DMS53 (cell line): ENCODE data around the gene DLL1.
"Not testable (repeated sequence)": the region's sequence is repeated elsewhere in the genome, so short reads cannot be mapped to it uniquely, and the experiment has no call there.

Source experiments
- DNase-seq: peaks from one replicate; lab custom pipeline; 2025; lab: John Stamatoyannopoulos, UW

The DLL1 gene

GRCh38 chr6:170266061-170266825, 24.6 kb downstream of the DLL1 start:
- peak; percentile 60 for DNase-seq

- peak; percentile 93 for DNase-seq
These were observed 25.2 kb downstream of the DLL1 start for GRCh38 chr6:170265655-170266054.

DNA sequence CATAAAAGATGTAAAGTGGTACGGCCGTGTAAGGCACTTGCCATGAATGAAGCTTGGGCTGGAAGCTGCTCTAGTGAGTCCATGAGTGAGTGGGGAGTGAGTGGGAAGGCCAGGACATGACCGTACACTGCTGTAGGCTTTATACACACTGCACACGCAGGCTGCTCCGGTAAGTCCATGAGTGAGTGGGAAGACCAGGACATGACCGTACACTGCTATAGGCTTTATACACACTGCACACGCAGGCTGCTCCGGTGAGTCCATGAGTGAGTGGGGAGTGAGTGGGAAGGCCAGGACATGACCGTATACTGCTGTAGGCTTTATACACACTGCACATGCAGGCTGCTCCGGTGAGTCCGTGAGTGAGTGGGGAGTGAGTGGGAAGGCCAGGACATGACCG, 26.2 kb downstream of the DLL1 start:
- not testable (repeated sequence) for DNase-seq

GRCh38 chr6:170264086-170264485, 26.8 kb downstream of the DLL1 start:
- DNase-seq, result no peak

- DNase-seq, result no peak
These were observed 27.5 kb downstream of the DLL1 start for GRCh38 chr6:170263410-170263809.

GRCh38 chr6:170262489-170263088, 28.3 kb downstream of the DLL1 start:
- no peak for DNase-seq

GRCh38 chr6:170261643-170262488, 29.0 kb downstream of the DLL1 start:
- DNase-seq, result no peak

GRCh38 chr6:170260686-170261085, 30.2 kb downstream of the DLL1 start:
- peak; percentile 67 for DNase-seq

- no peak for DNase-seq
These were observed 31.6 kb downstream of the DLL1 start for GRCh38 chr6:170259278-170259677.

DNA sequence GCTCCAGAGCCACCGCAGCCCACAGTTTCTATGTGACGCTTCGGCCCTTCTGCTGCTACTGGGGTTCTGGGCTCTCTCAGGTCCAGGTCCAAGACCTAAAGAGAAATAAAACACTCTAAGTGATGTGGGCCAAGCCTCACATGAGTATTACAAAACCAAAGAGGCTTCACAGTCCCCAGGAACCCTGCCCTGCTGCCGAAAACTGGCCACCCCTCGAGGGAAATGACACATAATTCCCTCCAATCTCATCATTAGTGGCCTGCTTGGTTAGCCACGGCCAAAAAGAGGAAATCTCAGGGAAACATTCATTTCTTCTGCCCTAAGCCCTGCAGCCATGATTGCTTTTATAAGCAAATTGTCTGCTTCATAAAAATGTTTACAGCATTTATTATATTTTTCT, 32.5 kb downstream of the DLL1 start:
- no peak for DNase-seq

DNA sequence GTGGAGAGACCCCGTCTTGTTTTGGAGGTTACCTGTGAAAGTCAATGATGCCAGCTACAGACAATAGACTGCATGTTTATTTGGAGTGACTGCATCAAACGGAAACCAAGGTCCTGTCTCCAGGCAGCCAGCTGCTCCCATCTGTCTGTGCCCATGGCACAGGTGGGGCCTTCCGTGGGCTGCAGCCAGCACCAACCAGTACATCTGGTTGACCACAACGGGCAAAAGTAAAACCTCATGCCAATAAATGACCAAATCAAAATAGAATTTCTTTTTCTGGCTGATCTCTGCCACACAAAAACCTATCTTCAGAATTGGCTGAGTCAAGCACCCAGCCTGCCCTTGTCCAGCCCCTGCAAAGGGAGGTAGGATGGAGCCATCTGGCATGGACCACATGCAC, 33.5 kb downstream of the DLL1 start:
- peak; percentile 16 for DNase-seq

- no peak for DNase-seq
These were observed 34.2 kb downstream of the DLL1 start for GRCh38 chr6:170256641-170257040.

DNA sequence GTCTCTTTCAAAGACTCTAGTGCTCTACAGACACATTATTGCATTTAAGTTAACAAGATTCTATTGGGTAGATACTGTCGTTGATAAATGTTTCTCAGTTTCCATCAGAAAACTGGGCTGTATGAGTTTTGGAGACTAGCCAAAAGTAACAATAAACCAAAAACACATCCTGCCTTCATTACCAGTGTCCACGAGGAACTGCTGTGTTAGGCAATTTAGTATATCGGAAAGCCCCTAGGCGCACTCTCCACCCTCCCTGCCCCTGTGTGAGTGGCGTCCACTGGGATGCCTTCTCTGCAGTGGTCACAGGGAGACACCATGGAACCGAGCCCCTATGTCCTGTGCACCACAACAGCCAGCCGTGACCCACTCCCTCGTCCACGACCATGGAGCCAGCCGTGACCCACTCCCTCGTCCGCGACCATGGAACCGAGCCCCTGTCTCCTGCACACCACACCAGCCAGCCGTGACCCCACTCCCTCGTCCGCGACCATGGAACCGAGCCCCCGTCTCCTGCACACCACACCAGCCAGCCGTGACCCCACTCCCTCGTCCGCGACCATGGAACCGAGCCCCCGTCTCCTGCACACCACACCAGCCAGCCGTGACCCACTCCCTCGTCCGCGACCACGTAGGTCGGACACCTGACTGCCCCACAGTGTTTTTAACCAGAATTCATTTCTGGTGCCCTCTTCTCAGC, 35.3 kb downstream of the DLL1 start:
- no peak for DNase-seq

- no peak for DNase-seq
These were observed 36.3 kb downstream of the DLL1 start for GRCh38 chr6:170254315-170255213.

- DNase-seq, result no peak
These were observed 37.0 kb downstream of the DLL1 start for GRCh38 chr6:170253910-170254269.

DNA sequence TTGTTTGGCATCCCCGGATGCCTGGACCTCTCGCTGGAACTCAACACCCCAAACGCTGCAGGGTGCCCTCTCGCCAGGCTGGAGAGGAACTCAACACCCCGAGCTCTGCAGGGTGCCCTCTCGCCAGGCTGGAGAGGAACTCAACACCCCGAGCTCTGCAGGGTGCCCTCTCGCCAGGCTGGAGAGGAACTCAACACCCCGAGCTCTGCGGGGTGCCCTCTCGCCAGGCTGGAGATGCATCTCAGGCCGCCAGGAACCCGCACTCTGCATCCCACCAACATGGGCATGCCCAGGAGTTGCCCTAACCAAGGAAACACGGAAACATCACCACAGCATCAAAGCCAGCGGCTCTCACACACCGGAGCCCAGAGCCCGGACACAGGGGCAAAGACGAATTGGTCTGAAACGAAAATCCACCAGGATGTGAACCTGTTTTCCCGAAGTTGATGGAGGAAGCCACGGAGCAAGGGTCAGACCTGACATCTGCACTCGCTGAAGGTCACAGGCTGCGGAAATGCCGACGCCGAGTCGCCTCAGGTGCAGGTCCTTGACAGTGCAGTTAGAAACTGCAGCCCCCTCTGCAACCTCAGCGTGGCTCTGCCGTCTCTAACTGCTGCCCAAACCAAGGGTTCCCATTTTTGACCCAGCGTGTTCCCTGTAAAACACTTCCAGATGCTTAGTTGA, 37.5 kb downstream of the DLL1 start:
- DNase-seq, result no peak

DNA sequence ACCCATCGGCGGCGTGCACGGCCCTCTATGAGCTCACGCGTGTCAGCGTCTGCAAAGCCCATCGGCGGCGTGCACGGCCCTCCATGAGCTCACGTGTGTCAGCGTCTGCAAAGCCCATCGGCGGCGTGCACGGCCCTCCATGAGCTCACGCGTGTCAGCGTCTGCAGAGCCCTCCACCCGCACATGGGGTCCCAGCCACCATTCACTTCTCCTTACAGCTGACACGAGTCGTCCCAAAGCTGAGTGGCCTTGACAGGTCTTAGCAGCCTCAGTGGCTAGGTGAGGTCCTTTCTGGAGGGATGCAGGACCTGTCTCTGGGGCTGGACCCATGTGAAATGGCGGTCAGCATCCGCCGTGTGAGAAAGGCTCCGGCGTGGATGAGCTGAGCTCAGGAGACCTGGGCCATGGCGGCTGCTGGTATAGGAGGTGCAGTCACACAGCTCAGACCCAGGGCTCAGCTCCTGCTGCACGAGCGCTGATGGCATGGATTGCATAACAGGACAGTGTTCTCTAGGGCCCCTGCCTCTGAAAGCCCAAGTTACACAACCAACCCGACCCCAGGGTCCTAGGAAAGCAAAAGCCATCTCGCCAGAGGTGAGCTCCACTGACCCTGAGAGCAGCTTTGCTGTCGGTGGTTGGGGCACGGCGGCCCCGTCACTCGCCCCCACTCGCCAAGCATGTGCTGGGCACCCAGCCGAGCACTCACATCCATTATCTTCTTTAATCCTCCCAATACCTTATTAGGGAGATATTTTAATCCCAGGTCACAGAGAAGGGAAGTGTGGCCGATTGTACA, 38.9 kb downstream of the DLL1 start:
- no peak for DNase-seq

- peak; percentile 10 for DNase-seq
These were observed 39.7 kb downstream of the DLL1 start for GRCh38 chr6:170250981-170251775.

GRCh38 chr6:170250455-170250854, 40.4 kb downstream of the DLL1 start:
- no peak for DNase-seq
